OCI-LY1 (cell line): ENCODE results near the gene ZNF598.

ENCODE experiments used
- H2AFZ ChIP-seq: fragments of 200-600 bp; sonication (generic), shearing (Covaris generic); 2 replicates; pipeline ENCODE4 v1.6.0; 2014; ENCODE audit warnings: antibody characterized with exemption, mild to moderate bottlenecking, low read length
- H3F3A ChIP-seq: fragments of 200-600 bp; sonication (generic), shearing (Covaris generic); 2 replicates; pipeline ENCODE4 v1.6.0; 2014; ENCODE audit warnings: mild to moderate bottlenecking, antibody characterized with exemption, low read length, moderate library complexity; ENCODE audit not compliant: insufficient read depth
- H3K27ac ChIP-seq: fragments of 200-600 bp; sonication (generic); 2 replicates; pipeline ENCODE4 v1.5.1; 2014; ENCODE audit warnings: low read length, mixed run types, mild to moderate bottlenecking, low read depth; ENCODE audit not compliant: poor library complexity, severe bottlenecking
- H3K27me3 ChIP-seq: fragments of 200-600 bp; sonication (generic); 2 replicates; pipeline ENCODE4 v1.6.0; 2014; ENCODE audit warnings: antibody characterized with exemption, mild to moderate bottlenecking, low read length, moderate library complexity; ENCODE audit not compliant: insufficient read depth
- H3K36me3 ChIP-seq: fragments of 200-600 bp; sonication (generic); 2 replicates; pipeline ENCODE4 v1.6.1; 2014; ENCODE audit warnings: mild to moderate bottlenecking, antibody characterized with exemption, low read length, moderate library complexity, mixed read lengths; ENCODE audit not compliant: insufficient read depth
- H3K4me1 ChIP-seq: fragments of 200-600 bp; sonication (generic); 2 replicates; pipeline ENCODE4 v1.5.1; 2014; ENCODE audit warnings: mild to moderate bottlenecking, low read length, moderate library complexity; ENCODE audit not compliant: insufficient read depth, severe bottlenecking
- H3K4me2 ChIP-seq: fragments of 200-600 bp; sonication (generic), shearing (Covaris generic); 2 replicates; pipeline ENCODE4 v1.6.1; 2014; ENCODE audit warnings: low read length
- H3K4me3 ChIP-seq: fragments of 200-600 bp; sonication (generic); 2 replicates; pipeline ENCODE4 v1.5.1; 2014; ENCODE audit warnings: low read length, low read depth, mild to moderate bottlenecking, mixed read lengths; ENCODE audit not compliant: poor library complexity, severe bottlenecking
- H3K79me2 ChIP-seq: fragments of 200-600 bp; shearing (Covaris generic); 2 replicates; pipeline ENCODE4 v1.6.1; 2016; ENCODE audit warnings: mixed run types, low read length, mixed read lengths; ENCODE audit not compliant: insufficient read depth
- H3K9ac ChIP-seq: fragments of 200-600 bp; sonication (generic), shearing (Covaris generic); 2 replicates; pipeline ENCODE4 v1.6.1; 2014; ENCODE audit warnings: mild to moderate bottlenecking, low read length, mixed read lengths
- H3K9me2 ChIP-seq: fragments of 200-600 bp; sonication (generic), shearing (Covaris generic); 2 replicates; pipeline ENCODE4 v1.6.1; 2014; ENCODE audit warnings: low read depth, mild to moderate bottlenecking, low read length, mixed read lengths
- H3K9me3 ChIP-seq: fragments of 200-600 bp; shearing (Covaris generic); 2 replicates; pipeline ENCODE4 v1.6.1; 2014; ENCODE audit warnings: low read length, mixed read lengths
- H4K20me1 ChIP-seq: fragments of 200-600 bp; sonication (generic), shearing (Covaris generic); 2 replicates; pipeline ENCODE4 v1.6.0; 2016; ENCODE audit warnings: mild to moderate bottlenecking, low read length; ENCODE audit not compliant: insufficient read depth
- EZH2 ChIP-seq: fragments of 200-600 bp; sonication (generic), shearing (Covaris generic); IDR thresholded peaks from 2 replicates; pipeline ENCODE4 v1.8.0; 2017; ENCODE audit warnings: borderline replicate concordance, mixed run types, mild to moderate bottlenecking, antibody characterized with exemption, low read length, moderate library complexity, mixed read lengths
- TF ChIP-seq, protein P1 (sequence below): fragments of 200-600 bp; sonication (generic), shearing (Covaris generic); IDR thresholded peaks from 2 replicates; pipeline ENCODE4 v1.5.1; 2017; ENCODE audit warnings: mild to moderate bottlenecking, antibody characterized with exemption, low read length, moderate library complexity, mixed read lengths

Gene ZNF598

DNA sequence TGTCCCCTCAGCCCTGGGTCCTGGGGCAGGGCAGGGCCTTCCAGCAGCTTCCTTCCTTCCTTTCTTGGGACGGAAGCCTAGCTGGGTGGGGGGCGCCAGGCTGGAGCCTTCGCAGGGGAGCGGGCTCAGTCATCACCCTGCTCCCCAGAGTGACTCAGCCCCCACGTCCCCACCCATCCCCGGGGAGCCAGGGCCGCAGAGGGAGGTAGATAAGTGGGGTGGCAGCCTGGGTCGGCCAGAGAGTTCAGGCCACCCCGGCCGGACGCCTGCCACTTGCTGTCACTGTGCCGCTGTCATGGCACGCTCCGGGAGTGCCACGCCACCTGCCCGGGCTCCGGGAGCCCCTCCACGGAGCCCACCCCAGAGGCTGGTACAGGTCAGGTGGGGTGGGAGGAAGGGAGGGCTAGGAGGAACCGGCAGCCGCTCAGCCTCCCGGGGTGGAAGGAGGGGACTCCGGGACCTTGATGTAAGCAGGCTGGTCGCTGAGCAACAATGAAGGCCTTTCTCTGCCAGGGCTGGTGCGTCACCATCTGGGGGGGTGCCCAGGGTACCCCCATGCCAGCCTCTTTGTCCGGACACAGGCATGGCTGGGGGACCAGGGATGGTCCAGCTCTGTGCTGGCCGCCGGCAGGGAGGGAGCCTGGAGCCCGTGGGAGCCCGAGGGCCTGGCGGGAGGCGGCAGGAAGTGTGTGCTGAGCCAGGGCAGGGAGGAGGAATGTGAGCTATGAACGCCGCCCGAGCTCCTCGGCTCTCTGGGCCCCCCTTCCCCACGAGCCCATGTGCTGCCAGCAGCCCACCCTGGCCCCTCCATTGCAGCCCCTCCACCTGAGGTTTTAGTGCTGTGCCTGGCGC is 23.7 kb upstream of the ZNF598 start:
- H4K20me1 ChIP-seq = no peaks in the 10 kb centered on the region
- H3K9me2 ChIP-seq = no peaks in the 10 kb centered on the region
- no peaks in the 10 kb centered on the region for H3K4me1 ChIP-seq
- peaks cover 25% of the 10 kb centered on the region for H3K27me3 ChIP-seq
- H3K9ac ChIP-seq = no peak overlapping the region
- H2AFZ ChIP-seq = no peak overlapping the region
- no peaks in the 10 kb centered on the region for H3K36me3 ChIP-seq
- no peak for TF ChIP-seq EZH2
- TF ChIP-seq, protein P1, sequence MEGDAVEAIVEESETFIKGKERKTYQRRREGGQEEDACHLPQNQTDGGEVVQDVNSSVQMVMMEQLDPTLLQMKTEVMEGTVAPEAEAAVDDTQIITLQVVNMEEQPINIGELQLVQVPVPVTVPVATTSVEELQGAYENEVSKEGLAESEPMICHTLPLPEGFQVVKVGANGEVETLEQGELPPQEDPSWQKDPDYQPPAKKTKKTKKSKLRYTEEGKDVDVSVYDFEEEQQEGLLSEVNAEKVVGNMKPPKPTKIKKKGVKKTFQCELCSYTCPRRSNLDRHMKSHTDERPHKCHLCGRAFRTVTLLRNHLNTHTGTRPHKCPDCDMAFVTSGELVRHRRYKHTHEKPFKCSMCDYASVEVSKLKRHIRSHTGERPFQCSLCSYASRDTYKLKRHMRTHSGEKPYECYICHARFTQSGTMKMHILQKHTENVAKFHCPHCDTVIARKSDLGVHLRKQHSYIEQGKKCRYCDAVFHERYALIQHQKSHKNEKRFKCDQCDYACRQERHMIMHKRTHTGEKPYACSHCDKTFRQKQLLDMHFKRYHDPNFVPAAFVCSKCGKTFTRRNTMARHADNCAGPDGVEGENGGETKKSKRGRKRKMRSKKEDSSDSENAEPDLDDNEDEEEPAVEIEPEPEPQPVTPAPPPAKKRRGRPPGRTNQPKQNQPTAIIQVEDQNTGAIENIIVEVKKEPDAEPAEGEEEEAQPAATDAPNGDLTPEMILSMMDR = no peak
- H3K4me3 ChIP-seq = no peak overlapping the region
- no peaks in the 10 kb centered on the region for H3K9me3 ChIP-seq
- no peak overlapping the region for H3K4me2 ChIP-seq
- H3F3A ChIP-seq = no peaks in the 10 kb centered on the region
- no peaks in the 10 kb centered on the region for H3K79me2 ChIP-seq
- no peak overlapping the region for H3K27ac ChIP-seq

DNA sequence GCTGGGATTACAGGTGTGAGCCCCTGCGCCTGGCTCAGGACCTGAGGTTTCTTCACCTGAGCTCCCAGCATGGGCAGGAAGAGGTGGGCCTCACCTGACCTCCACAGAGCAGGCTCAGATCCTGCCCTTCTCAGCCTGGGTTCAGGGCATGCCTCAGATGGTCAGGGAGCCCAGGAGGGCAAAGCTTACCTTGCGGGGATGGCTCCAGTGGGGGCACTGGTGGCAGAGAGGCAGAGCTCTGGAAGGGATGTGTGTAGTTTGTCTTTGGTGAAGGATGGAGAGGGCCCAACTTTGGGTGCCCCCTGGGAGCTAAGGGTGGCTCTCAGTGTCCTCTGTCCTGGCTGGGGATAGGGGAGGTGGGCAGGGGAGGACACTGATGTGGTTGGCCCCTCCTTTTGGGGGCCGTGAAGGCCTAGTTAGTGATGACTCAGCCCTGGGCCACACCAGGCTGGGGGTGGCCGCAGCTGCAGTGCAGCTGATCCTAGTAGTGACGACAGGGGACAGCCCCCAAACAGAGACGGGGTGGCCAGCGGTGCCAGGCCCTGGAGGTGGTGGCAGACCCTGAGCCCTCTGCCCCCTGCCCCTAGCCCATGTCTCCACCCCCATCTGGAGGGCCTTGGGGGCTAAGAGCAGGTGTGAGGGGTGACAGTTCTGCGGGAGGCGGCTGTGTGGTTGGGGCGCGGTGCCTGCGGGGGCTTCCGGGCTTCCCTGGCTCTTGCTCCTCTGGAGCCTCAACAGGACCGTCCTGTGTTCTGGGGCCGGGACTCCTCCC is 22.9 kb upstream of the ZNF598 start:
- Histone ChIP-seq H4K20me1 (no peaks in the 10 kb centered on the region), H3K4me3 (no peak overlapping the region), H3K36me3 (no peaks in the 10 kb centered on the region), H3F3A (no peaks in the 10 kb centered on the region), H3K9me2 (no peaks in the 10 kb centered on the region), H3K9me3 (no peaks in the 10 kb centered on the region), H3K27me3 (peaks cover 29% of the 10 kb centered on the region), H3K27ac (no peak overlapping the region), H3K79me2 (no peaks in the 10 kb centered on the region), H3K9ac (no peak overlapping the region), H2AFZ (no peak overlapping the region), H3K4me2 (no peak overlapping the region), H3K4me1 (no peaks in the 10 kb centered on the region)
- TF ChIP-seq, protein P1 = no peak
- TF ChIP-seq EZH2 = no peak

DNA sequence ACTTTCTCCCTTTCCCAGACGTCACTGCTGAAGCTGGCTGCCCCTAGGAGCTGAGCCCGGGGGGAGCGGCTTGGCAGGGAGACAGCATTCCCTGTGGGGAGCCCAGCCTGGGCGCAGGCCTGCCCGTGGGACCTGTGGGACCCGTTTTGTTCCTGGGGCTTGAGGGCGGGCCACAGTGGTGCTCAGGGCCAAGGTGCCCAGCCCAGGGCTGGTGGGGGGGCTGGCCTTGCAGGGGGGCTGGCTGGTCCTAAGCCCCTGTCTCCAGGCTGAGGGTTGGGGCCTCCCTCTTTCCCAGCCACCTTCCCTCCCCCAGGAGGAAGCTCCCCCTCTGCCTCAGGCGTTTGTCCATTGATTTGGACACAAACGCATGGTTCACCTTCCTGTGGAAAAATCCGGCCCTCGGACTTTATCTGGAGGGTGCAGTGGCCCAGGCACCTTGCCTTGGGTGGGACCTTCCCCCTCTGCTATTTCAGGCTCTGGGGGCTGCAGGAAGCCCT is 21.5 kb upstream of the ZNF598 start:
- H3K9me2 ChIP-seq = no peaks in the 10 kb centered on the region
- H3K27ac ChIP-seq = no peak overlapping the region
- H3K79me2 ChIP-seq = no peaks in the 10 kb centered on the region
- H2AFZ ChIP-seq = no peak overlapping the region
- peaks cover 19% of the 10 kb centered on the region; the same call in 1 of the 2 replicates for H3K27me3 ChIP-seq
- TF ChIP-seq, protein P1 = no peak
- no peak for TF ChIP-seq EZH2
- no peak overlapping the region for H3K4me2 ChIP-seq
- no peaks in the 10 kb centered on the region for H3K9me3 ChIP-seq
- H3K9ac ChIP-seq = no peak overlapping the region
- H3K36me3 ChIP-seq = no peaks in the 10 kb centered on the region
- peaks cover 4% of the 10 kb centered on the region for H3K4me1 ChIP-seq
- no peaks in the 10 kb centered on the region for H4K20me1 ChIP-seq
- H3K4me3 ChIP-seq = no peak overlapping the region
- H3F3A ChIP-seq = no peaks in the 10 kb centered on the region
